ENCODE measurements around the gene FURIN.

FURIN gene

GRCh38 chr15:90878660-90879059, 10.3 kb downstream of the FURIN start:
- TF ChIP-seq GABPA (IDR thresholded peaks at IDR 0.05; ENCODE audit: low read depth) (no peak), CTCF (IDR thresholded peaks at IDR 0.05; ENCODE audit: insufficient read depth, low read length) (no peak), SPI1 (IDR thresholded peaks at IDR 0.05; ENCODE audit: borderline replicate concordance, low read depth) (no peak), POLR2AphosphoS5 (IDR thresholded peaks at IDR 0.05; ENCODE audit: low read depth) (no peak)
- TF ChIP-seq, protein P1, sequence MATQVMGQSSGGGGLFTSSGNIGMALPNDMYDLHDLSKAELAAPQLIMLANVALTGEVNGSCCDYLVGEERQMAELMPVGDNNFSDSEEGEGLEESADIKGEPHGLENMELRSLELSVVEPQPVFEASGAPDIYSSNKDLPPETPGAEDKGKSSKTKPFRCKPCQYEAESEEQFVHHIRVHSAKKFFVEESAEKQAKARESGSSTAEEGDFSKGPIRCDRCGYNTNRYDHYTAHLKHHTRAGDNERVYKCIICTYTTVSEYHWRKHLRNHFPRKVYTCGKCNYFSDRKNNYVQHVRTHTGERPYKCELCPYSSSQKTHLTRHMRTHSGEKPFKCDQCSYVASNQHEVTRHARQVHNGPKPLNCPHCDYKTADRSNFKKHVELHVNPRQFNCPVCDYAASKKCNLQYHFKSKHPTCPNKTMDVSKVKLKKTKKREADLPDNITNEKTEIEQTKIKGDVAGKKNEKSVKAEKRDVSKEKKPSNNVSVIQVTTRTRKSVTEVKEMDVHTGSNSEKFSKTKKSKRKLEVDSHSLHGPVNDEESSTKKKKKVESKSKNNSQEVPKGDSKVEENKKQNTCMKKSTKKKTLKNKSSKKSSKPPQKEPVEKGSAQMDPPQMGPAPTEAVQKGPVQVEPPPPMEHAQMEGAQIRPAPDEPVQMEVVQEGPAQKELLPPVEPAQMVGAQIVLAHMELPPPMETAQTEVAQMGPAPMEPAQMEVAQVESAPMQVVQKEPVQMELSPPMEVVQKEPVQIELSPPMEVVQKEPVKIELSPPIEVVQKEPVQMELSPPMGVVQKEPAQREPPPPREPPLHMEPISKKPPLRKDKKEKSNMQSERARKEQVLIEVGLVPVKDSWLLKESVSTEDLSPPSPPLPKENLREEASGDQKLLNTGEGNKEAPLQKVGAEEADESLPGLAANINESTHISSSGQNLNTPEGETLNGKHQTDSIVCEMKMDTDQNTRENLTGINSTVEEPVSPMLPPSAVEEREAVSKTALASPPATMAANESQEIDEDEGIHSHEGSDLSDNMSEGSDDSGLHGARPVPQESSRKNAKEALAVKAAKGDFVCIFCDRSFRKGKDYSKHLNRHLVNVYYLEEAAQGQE (IDR thresholded peaks at IDR 0.05; ENCODE audit: insufficient replicate concordance, low read depth): no peak
- Histone ChIP-seq H3K27me3 (ENCODE audit: insufficient read depth, poor library complexity, severe bottlenecking) (no peaks in the 10 kb centered on the region), H3K27ac (replicated peaks) (no peak overlapping the region), H3K4me3 (replicated peaks; ENCODE audit: insufficient read depth, low read length) (no peak overlapping the region)
- no peak for DNase-seq (ENCODE audit: low read depth in 1 of 2, low spot score in 1 of 2)

DNA sequence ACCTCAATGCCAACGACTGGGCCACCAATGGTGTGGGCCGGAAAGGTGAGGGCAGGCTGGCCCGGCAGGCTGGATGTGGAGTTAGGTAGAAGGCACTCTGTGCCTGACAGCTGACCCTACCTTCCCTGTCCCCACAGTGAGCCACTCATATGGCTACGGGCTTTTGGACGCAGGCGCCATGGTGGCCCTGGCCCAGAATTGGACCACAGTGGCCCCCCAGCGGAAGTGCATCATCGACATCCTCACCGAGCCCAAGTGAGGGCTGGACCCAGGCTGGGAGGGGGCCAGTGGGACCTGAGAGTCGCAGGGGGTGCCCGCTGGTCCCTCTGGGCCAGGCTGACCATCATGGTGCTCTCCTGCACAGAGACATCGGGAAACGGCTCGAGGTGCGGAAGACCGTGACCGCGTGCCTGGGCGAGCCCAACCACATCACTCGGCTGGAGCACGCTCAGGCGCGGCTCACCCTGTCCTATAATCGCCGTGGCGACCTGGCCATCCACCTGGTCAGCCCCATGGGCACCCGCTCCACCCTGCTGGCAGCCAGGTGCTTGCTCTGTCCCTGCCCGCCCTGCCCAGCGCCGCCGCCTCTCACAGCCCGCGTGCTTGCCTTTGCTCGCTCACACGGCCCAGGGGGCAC, 11.5 kb downstream of the FURIN start:
- H3K27me3 ChIP-seq (ENCODE audit: insufficient read depth, poor library complexity, severe bottlenecking): no peaks in the 10 kb centered on the region
- no peak for DNase-seq (ENCODE audit: low read depth in 1 of 2, low spot score in 1 of 2)
- H3K4me3 ChIP-seq (replicated peaks; ENCODE audit: insufficient read depth, low read length): no peak overlapping the region
- TF ChIP-seq GABPA (IDR thresholded peaks at IDR 0.05; ENCODE audit: low read depth) (no peak), POLR2AphosphoS5 (IDR thresholded peaks at IDR 0.05; ENCODE audit: low read depth) (no peak), CTCF (IDR thresholded peaks at IDR 0.05; ENCODE audit: insufficient read depth, low read length) (no peak), SPI1 (IDR thresholded peaks at IDR 0.05; ENCODE audit: borderline replicate concordance, low read depth) (no peak)
- TF ChIP-seq, protein P1 (IDR thresholded peaks at IDR 0.05; ENCODE audit: insufficient replicate concordance, low read depth): no peak
- H3K27ac ChIP-seq (replicated peaks): no peak overlapping the region

DNA sequence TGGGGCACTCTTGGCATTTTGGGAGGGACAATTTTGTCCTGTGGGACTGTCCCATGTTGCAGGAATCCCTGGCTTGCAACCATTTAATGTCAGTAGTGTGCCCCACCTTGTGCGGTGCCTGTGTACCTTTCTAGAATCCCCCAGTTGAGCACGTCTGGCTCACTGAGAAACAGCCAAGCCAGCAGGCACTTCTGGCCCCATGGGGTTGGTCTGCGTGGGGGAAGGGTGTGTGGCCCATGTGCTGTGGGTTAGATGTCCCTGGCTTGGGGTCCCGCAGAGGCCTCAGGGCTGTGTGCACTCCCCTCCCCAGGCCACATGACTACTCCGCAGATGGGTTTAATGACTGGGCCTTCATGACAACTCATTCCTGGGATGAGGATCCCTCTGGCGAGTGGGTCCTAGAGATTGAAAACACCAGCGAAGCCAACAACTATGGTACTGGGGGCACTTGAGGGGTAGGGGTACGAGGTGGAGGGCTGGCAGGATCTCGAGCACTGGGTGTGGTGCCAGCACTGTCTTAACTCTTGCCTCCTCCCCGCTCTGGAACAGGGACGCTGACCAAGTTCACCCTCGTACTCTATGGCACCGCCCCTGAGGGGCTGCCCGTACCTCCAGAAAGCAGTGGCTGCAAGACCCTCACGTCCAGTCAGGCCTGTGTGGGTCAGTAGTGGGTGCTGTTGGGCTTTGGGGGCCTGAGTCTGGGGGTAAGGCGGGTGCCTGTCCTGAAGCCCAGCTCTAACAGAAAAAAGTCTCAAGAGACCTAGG, 12.2 kb downstream of the FURIN start:
- TF ChIP-seq SPI1 (IDR thresholded peaks at IDR 0.05; ENCODE audit: borderline replicate concordance, low read depth): no peak
- no peak for TF ChIP-seq POLR2AphosphoS5 (IDR thresholded peaks at IDR 0.05; ENCODE audit: low read depth)
- DNase-seq (ENCODE audit: low read depth in 1 of 2, low spot score in 1 of 2): no peak
- Histone ChIP-seq H3K27me3 (ENCODE audit: insufficient read depth, poor library complexity, severe bottlenecking) (no peaks in the 10 kb centered on the region), H3K4me3 (replicated peaks; ENCODE audit: insufficient read depth, low read length) (no peak overlapping the region), H3K27ac (replicated peaks) (no peak overlapping the region)

- Histone ChIP-seq H3K4me3 (replicated peaks; ENCODE audit: insufficient read depth, low read length) (no peak overlapping the region), H3K27me3 (ENCODE audit: insufficient read depth, poor library complexity, severe bottlenecking) (no peaks in the 10 kb centered on the region), H3K27ac (replicated peaks) (no peak overlapping the region)
- DNase-seq (ENCODE audit: low read depth in 1 of 2, low spot score in 1 of 2): no peak
- TF ChIP-seq GABPA (IDR thresholded peaks at IDR 0.05; ENCODE audit: low read depth) (no peak), CTCF (IDR thresholded peaks at IDR 0.05; ENCODE audit: insufficient read depth, low read length) (no peak), POLR2AphosphoS5 (IDR thresholded peaks at IDR 0.05; ENCODE audit: low read depth) (no peak), SPI1 (IDR thresholded peaks at IDR 0.05; ENCODE audit: borderline replicate concordance, low read depth) (no peak)
- TF ChIP-seq, protein P1 (IDR thresholded peaks at IDR 0.05; ENCODE audit: insufficient replicate concordance, low read depth): no peak
Observed at GRCh38 chr15:90881181-90881977, 13.0 kb downstream of the FURIN start.

Measured in HL-60 (cell line).